ENCODE measurements around the gene ERAS.
"Not testable (repeated sequence)": the region's sequence is repeated elsewhere in the genome, so short reads cannot be mapped to it uniquely, and the experiment has no call there.

Gene ERAS

DNA sequence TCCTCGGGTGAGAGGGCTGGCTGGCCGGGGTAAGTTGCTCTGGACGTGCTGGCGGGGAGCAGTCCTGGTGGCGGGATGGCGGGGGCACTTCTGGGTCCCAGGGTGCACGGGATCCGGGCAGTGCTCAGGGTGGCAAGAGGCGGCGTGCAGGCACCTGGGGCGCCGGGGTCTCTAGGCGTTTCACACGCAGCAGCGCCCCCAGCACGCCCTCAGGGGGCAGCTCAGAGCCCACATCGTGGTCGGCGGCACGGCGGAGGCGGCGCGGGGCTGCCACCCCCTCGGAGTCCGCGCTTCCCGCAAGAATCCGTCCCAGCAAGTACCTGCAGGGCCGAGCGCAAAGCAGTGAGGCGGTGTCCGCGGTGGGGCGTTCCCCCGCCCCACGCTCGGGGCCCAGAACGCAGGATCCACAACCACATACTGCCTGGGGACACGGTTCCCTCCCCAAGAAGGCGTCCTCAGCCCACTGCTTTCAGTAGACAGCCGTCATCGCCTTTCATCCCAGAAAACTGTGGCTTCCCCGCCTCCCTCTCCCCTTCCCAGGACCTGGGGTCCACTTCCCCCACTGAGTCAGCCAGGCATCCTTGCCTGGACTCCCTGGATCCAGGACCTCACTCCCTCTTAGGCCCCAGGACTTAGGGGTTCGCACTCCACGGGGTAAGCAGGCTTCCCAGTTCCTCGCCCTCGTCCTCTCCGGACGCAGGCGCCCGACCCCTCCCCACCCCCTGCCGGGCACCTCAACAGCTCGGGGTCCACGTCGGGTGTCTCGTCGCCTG lies 5.0 kb downstream of the ERAS start:
- DNase-seq (ENCODE audit: low spot score) = no peak

DNA sequence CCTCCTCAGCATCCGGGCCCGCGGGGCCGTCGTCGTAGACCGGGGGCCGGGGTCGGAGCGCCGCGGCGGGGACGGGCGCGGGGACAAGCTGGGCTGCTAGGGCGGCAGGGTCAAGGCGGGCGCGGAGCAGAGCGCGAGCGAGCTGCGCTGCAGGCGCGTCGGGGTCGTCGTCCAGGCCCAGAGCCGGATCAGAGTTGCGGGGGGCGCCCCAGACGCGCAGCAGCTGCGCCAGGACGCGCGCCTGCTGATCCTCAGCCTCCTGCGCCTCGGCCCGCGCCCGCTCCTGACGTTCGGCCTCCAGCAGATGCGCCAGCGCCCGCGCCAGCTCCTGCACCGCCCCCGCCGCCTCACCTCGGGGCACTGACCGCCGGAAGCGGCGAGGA lies 5.6 kb downstream of the ERAS start:
- no peak for DNase-seq (ENCODE audit: low spot score)

DNA sequence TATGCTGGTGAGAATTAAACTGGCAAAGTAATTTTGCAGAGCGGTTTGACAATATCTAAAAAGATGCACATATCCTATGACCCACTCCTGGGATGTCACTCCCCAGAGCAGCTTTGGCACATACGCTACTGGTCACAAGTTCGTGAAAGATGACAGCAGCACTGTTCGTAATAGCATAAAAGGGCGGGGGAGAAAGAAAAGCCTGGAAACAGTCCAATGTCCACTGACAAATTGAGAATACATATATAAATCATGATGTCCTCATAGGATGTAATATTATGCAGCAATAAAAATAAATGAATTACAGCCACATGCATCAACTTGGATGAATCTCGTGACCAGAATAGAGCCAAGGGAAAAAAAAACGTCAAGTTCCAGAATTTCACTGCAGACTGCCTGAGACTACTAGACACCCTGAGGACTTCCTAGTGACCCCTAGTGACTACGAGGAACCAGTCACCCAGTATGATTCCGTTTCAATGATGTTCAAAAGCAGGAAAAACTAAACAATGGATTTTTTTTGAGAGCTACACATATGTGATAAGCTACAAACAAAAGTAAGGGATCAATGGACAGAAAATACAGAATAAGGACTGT lies 7.3 kb downstream of the ERAS start:
- no peak for DNase-seq (ENCODE audit: low spot score)

DNA sequence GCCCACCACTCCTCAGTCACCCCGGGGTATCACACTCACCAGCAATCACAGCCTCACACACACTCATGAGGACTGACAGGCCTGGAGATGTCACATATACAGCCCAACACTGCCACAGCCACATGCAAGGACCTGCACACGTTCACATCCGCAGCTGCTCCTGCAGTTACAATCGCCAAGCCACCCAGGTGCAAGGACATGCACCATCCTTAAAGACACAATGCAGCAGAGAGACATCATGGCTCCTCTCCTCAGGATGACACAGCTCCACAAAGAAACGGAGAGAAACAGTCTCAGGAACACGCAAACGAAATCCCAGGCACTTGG lies 8.0 kb downstream of the ERAS start:
- no peak for DNase-seq (ENCODE audit: low spot score)

DNA sequence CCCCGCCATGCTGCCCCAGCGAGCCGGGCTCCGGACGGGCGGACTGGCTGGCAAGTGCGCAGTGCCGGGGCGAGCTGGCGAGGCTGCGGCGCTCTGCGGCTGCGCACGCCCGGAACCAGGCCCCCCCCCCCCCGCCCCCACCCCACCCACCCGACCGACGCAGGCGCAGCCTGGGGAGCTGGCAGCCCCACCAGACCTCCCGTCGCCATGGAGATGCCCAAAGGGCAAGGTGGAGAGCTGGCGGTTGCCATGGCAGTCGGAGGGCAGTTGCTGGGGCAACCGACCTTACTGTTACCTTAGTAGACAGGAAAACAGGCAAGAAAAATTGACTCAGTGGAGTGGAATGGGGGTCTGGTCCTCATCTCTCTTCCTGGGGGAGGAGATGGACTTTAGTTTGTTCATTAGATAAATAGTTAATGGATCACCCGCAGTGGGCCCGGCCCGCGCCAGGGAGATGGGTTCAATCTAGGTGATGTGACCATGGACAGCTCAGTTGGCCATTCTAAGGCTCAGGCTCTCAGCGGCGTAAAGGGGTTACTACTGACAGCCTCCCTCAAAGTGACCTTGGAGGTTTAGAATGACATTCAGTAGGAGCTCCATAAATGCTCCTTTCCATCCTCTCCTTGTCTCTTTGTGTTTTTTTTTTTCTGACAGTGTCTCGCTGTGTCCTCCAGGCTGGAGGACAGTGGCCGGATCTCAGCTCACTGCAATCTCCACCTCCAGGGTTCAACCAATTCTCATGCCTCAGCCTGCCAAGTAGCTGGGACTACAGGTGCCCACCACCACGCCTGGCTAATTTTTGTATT lies 9.4 kb downstream of the ERAS start, which contains the start of gene PCSK1N:
Gene PCSK1N (minus strand): TSS at position 87 of the 806 bp plus-strand sequence. CDS start 78 bp downstream, at position 9.
- peak; percentile 8 for DNase-seq (ENCODE audit: low spot score)

DNA sequence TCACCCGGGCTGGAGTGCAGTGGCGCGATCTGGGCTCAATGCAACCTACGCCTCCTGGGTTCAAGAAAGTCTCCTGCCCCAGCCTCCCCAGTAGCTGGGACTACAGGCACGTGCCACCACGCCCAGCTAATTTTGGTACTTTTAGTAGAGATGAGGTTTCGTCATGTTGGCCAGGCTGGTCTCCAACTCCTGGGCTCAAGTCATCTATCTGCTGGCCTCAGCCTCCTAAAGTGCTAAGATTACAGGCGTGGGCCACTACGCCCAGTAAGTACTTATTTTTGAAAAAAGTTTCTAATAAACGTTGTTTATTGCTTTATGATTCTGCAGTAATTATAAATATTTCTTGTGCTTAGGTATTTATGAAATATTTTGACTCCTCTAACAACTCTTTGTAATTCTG lies 13.4 kb downstream of the ERAS start:
- no peak for DNase-seq (ENCODE audit: low spot score)

DNA sequence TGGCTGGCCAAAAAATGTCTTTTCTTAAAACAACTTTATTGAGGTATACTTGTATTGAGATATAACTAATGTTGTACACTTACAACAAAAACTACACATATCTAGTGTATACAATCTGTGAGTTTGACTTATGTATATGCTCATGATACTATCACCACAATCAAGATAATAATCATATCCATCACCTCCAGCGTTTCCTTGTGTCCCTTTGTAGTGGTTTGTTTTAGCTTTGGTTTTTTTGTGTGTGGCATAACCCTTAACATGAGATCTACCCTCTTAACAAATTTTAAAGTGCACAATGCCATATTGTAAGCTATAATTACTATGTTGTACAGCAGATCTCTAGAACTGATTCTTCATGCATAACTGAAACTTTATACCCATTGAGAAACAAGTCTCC lies 22.5 kb downstream of the ERAS start:
- DNase-seq (ENCODE audit: low spot score) = no peak

DNA sequence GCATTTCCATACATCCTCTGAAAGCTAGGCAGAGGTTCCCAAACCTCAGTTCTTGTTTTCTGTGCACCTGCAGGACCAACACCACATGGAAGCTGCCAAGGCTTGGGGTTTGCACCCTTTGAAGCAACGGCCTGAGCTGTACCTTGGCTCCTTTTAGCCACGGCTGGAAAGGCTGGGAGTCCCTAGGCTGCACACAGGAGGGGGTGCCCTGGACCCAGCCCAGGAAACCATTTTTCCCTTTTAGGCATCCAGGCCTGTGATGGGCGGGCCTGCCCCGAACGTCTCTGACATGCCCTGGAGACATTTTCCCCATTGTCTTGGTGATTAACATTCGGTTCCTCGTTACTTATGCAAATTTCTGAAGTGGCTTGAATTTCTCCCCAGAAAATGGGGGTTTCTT lies 26.5 kb downstream of the ERAS start:
- DNase-seq (ENCODE audit: low spot score) = no peak

DNA sequence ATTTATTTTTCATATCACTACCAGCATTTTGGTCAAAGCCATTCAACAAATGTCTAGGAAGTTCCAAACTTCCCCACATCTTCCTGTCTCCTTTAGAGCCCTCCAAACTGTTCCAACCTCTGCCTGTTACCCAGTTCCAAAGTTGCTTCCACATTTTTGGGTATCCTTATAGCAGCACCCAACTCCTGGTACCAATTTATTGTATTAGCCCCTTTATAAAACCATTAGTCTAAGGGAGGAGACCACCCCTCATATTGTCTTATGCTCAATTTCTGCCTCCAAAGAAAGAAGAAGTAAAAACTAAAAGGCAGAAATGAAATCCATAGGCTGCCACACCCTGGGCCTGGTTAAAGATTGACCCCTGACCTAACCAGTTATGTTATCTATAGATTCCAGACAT lies 27.2 kb downstream of the ERAS start:
- not testable (repeated sequence) for DNase-seq (ENCODE audit: low spot score)

DNA sequence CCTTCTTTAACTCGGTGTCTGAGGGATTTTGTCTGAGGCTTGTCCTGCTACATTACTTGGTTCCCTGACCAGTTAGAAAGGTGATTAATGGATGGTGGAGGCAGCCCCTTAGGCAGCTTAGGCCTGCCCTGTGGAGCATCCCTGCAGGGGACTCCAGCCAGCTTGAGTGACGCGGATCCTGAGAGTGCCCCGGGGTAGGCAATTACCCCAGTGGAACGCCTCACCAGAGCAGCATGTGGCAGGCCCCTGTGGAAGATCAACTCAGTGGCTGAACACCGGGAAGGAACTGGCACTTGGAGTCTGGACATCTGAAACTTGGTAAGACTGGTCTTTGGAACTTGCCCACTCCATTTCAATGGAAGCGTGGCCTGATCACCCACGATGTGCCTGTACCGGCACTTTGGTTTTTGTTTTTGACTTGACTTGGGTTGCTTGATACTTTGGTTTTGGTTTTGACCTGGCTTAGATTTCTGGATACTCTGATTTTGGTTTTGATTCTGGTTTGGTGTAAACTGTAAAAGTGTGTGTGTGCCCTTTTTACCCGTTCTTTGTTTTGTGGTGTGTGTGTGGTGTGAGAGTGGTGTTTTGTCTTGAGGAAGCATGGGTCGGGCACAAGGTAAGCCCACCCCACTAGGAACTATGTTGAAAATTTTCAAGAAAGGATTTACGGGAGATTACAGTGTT lies 27.9 kb downstream of the ERAS start:
- not testable (repeated sequence) for DNase-seq (ENCODE audit: low spot score)

DNA sequence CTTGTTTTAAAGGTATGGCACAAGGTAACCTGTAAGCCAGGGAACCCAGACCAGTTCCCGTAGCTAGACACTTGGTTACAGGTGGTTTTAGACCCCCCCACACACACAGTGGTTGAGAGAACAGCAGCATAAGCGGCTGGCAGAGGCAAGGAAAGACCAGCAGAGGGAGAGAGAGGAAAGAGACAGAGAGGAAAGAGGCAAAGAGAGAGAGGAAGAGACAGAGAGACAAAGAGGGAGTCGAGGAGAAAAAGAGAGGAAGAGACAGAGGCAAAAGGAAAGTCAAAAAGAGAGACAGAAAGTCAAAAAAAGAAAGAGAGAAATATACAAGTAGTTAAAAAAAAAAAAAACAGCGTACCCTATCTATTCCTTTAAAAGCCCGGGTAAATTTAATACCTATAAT lies 28.6 kb downstream of the ERAS start:
- DNase-seq (ENCODE audit: low spot score) = no peak

DNA sequence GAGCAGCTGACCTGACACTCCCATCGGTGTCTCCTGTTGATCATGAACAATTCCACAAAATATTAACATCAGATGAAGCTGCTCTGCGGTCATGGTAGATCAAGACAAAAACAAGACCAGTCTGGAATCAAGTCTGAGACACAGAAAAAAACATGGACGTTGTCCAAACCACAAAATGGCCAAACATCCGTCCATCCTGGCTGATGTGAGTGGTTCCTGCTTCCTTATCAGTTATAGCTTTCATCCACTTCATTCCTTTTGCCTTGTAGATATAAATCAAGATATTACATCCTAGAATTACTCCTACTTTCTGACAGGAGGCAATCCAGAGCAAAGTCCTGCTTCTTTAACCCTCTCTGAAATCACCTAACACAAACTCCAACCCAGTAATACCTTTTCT lies 37.9 kb downstream of the ERAS start:
- DNase-seq (ENCODE audit: low spot score) = no peak

DNA sequence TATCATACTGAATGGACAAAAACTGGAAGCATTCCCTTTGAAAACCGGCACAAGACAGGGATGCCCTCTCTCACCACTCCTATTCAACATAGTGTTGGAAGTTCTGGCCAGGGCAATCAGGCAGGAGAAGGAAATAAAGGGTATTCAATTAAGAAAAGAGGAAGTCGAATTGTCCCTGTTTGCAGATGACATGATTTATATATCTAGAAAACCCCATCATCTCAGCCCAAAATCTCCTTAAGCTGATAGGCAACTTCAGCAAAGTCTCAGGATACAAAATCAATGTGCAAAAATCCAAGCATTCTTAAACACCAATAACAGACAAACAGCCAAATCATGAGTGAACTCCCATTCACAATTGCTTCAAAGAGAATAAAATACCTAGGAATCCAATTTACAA lies 45.7 kb downstream of the ERAS start:
- DNase-seq (ENCODE audit: low spot score) = not testable (repeated sequence)

DNA sequence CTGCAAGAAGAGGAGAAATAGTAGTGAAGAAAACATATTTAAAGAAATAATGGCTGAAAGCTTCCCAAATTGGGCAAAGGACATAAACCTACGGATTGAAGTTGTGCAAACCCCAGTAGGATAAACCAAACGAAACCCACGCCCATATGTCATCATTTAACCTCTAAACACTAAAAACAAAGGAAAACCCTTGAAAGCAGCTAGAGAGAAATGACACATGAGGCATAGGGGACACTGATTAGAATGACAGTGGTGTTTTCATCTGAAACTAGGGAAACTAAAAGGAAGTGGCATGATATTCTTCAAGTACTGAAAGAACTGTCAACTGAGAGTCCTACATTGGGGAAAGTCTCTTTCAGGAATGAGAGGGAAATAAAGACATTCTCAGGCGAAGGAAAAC lies 50.6 kb downstream of the ERAS start:
- DNase-seq (ENCODE audit: low spot score) = not testable (repeated sequence)
